ENCODE results near the gene IRGC. TPM values are rescaled to one million over a fixed set of nuclear protein-coding genes. Genes with fewer than 3 reads are reported as not detected.
A peak's percentile ranks its signal among the peaks of the same experiment; 100 is the strongest.

IRGC gene
- polyA plus RNA-seq, 1 donor from 2014 or later = not detected

DNA sequence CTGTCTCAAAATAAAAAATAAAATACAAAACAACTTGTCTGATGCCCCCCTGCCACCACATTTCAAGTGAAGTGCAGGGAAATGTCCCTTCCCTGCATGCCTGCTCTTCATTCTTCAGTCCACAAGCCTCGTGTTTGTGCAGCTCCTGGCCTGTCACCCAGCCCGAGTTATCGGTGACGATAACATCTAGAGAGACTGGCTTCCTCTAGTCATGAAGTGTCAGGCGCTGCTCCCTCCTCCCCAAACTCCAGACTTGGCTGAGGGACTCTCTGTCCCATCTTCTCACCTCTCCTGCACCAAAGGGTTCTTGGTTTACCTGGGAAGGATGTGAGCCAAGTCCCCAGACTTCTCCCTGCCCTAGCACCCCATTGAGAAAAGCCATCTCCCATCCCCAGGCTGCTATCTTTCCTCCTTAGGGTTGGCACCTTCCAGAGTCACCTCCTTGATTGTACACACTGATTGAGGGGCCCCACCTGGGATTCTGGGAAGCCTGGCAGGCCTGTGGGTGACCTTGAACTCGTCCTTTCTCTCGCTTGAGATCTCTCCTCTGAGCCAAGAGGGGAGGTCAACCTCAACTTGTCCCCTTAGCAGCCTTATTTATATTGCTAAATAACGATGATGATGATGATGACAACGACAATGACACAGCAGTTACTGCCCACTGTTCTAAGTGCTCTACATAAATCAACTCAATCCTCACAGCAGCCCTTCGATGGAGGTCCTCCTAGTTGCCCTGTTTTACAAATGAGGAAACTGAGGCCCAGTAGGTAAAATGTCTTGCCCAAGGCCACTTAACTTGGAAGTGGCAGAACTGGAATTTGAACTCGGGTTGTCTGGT is 32.8 kb upstream of the IRGC start:
- no peak overlapping the region for H3K4me3 Mint-ChIP-seq
- H3K36me3 Mint-ChIP-seq = peaks cover 1% of the 10 kb centered on the region
- no peaks in the 10 kb centered on the region for H3K4me1 Mint-ChIP-seq
- H3K27me3 Mint-ChIP-seq = no peaks in the 10 kb centered on the region
- no peaks in the 10 kb centered on the region for H3K9me3 Mint-ChIP-seq
- no peak overlapping the region for H3K27ac Mint-ChIP-seq

DNA sequence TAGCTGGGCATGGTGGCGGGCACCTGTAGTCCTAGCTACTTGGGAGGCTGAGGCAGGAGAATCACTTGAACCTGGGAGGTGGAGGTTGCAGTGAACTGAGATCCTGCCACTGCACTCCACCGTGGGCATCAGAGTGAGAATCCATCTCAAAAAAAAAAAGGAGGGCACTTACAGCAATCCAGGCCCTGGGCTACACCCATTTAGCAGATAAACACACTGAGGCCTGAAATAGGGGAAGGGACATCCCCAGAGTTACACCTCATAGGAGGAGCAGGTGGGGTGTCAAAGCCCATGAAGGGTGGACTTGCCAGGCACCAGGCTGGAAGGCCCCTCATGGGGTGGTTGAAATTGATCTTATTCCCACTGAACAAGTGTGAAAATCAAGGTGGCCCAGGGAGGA is 32.0 kb upstream of the IRGC start:
- Mint-ChIP-seq H3K36me3 (peaks cover 1% of the 10 kb centered on the region), H3K27me3 (no peaks in the 10 kb centered on the region), H3K4me3 (no peak overlapping the region), H3K27ac (no peak overlapping the region), H3K9me3 (no peaks in the 10 kb centered on the region), H3K4me1 (no peaks in the 10 kb centered on the region)

DNA sequence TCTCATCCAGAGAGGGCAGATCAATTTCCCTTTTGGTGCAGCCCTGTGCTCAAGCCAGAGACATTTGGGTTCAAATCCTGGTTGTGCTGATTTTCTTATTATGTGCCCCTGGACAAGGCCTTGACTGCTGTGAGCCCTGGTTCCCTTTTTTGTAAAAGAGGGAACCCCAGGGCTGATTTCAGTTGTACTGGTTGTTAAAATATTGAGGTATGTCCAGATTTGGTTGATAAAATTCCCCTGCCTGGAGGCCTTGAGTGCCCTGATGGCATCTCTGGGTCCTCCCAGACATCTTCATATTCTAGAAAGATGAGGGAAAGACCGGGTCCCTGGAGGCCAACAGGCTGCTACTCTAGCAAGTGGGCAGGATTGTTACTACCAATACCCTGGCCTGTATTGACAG is 31.6 kb upstream of the IRGC start:
- no peaks in the 10 kb centered on the region for H3K4me1 Mint-ChIP-seq
- no peaks in the 10 kb centered on the region for H3K9me3 Mint-ChIP-seq
- peaks cover 1% of the 10 kb centered on the region for H3K36me3 Mint-ChIP-seq
- no peaks in the 10 kb centered on the region for H3K27me3 Mint-ChIP-seq
- no peak overlapping the region for H3K4me3 Mint-ChIP-seq
- no peak overlapping the region for H3K27ac Mint-ChIP-seq

DNA sequence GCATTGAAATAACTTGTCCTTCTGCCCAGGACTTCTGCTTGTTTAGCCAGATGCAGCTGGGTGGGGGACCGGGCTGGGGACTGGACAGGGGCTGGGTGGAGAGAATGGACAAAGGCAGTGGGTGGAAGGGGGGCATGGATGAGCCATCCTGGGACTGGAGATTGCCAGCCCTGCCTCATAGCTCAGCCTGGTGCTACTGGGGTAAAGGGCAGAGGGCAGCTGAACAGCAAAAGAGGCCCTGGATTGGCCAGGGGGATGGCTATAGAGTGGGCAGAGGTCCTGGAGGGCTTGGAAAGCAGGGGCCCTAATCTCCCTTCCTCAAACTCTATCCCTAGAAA is 28.2 kb upstream of the IRGC start:
- Mint-ChIP-seq H3K4me3 (no peak overlapping the region), H3K4me1 (no peaks in the 10 kb centered on the region)

DNA sequence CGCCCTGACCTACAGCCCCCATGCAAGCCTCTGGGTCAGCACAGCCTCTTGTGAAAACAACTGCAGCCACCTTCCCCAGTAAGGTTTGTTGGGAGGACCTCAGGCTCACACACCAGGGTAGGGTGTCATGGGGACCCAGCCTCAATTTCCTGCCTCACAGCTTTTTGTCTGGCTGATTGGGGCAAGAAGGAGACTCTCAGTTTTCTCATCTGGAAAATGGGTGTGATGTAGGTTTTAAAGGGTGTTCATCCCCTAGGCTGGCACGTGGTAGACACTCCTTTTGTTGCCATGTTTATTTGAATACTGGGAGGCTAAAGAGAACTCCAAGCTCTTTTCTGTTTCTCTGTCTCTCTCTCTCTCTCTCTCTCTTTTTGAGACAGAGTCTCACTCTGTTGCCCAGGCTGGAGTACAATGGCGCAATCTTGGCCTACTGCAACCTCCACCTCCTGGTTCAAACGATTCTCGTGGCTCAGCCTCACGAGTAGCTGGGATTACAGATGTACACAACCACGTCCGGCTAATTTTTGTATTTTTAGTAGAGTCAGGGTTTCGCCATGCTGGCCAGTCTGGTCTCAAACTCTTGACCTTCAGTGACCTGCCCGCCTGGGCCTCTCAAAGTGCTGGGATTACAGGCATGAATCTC is 27.7 kb upstream of the IRGC start:
- no peak overlapping the region for H3K27ac Mint-ChIP-seq
- H3K36me3 Mint-ChIP-seq = no peaks in the 10 kb centered on the region
- H3K27me3 Mint-ChIP-seq = no peaks in the 10 kb centered on the region
- peaks cover 5 to 14% (median 6%) of the 10 kb centered on the region in 3 donors for H3K9me3 Mint-ChIP-seq
- no peaks in the 10 kb centered on the region for H3K4me1 Mint-ChIP-seq
- peak overlapping the region in 1 of 4 donors; percentile 24 for H3K4me3 Mint-ChIP-seq

More for the DNA sequence above, 28.2 kb upstream of the IRGC start:
- Mint-ChIP-seq H3K27me3 (no peaks in the 10 kb centered on the region), H3K9me3 (peaks cover 5 to 9% (median 5%) of the 10 kb centered on the region in 3 donors), H3K36me3 (no peaks in the 10 kb centered on the region), H3K27ac (no peak overlapping the region)

DNA sequence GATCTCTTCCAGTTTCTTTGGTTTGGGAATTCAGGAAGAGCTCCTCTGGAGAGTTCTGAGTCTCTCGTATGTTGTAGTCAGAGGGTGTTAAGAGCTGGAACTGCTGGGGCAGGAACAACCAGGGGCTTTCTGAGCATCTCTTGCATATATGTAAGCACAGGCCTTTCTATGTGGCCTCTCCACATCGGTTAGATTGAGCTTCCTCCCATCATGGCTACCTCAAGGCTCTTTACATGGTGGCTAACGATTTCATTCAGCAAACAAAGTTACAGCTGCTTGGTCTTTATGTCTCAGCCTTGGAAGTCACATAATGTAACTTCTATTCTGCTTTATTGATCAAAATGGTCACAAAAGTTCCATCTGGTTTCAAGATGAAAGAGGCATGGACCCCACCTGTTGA is 25.4 kb upstream of the IRGC start:
- no peaks in the 10 kb centered on the region for H3K4me1 Mint-ChIP-seq
- H3K27ac Mint-ChIP-seq = no peak overlapping the region
- H3K4me3 Mint-ChIP-seq = no peak overlapping the region
- peaks cover 5 to 14% (median 8%) of the 10 kb centered on the region in 3 donors for H3K9me3 Mint-ChIP-seq
- no peaks in the 10 kb centered on the region for H3K27me3 Mint-ChIP-seq
- peaks cover 2% of the 10 kb centered on the region for H3K36me3 Mint-ChIP-seq

DNA sequence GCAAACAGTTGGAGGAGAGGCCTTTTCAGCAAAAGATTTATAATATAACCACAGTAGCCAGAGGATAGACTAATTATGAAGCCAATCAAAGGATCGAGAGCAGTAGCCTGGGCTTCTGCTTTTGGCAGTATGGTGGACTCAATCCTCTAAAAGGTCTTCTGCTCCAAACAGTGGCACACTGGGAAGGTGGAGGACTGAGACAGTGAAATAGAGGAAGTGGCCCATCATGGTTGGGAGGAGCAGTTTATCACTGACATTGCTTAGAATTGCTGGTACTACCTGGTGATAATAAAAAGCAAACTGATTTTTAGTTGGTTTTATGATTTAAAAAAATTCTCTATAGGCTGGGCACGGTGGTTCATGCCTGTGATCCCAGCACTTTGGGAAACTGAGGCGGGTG is 25.0 kb upstream of the IRGC start:
- H3K36me3 Mint-ChIP-seq = peaks cover 2% of the 10 kb centered on the region
- no peak overlapping the region for H3K27ac Mint-ChIP-seq
- no peaks in the 10 kb centered on the region for H3K4me1 Mint-ChIP-seq
- H3K4me3 Mint-ChIP-seq = no peak overlapping the region
- H3K9me3 Mint-ChIP-seq = peaks cover 5 to 14% (median 8%) of the 10 kb centered on the region in 3 donors
- H3K27me3 Mint-ChIP-seq = no peaks in the 10 kb centered on the region

DNA sequence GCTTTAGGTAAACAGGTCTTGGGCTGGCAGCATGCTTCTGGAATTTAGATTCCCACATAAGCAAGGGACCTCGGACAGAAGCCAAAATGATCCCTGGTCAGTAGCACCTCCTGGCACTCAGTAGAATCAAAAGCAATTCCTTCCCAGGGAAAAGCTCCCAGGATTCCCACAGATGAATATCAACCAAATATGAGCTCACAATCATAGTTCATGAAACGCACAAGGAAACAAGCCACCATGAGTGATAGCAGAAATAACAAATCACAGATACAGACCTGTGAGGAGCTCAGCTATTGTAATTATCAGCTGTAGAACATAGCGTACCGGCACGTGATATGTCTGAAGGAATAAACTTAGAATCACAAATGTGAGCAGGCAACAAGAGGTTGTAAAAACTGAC is 24.1 kb upstream of the IRGC start:
- Mint-ChIP-seq H3K4me1 (no peaks in the 10 kb centered on the region), H3K9me3 (peaks cover 8 to 21% (median 8%) of the 10 kb centered on the region in 3 donors), H3K27ac (no peak overlapping the region)

DNA sequence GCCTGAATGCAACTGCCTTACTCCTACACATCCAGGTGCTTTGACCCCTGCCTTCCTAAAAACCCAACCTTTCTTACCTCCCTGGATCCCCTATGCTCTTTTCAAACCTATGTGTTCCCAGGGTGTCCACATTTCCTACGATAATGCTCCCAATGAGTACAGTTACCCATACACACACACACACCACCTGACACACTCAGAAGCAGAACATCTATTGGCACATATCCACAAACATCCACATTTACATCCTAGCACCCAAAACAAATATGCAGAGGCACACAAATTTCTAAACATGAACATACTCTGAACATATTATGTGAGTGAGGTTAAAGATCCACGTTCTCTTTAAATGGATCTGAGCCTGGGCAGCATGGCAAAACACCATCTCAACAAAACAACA is 23.5 kb upstream of the IRGC start:
- H3K27ac Mint-ChIP-seq = no peak overlapping the region
- peaks cover 1% of the 10 kb centered on the region for H3K27me3 Mint-ChIP-seq
- peaks cover 3% of the 10 kb centered on the region for H3K36me3 Mint-ChIP-seq
- H3K4me3 Mint-ChIP-seq = no peak overlapping the region
- H3K4me1 Mint-ChIP-seq = no peaks in the 10 kb centered on the region
- H3K9me3 Mint-ChIP-seq = peaks cover 8 to 23% (median 8%) of the 10 kb centered on the region in 3 donors

More for the DNA sequence above, 24.1 kb upstream of the IRGC start:
- Mint-ChIP-seq H3K36me3 (peaks cover 3% of the 10 kb centered on the region), H3K27me3 (peaks cover 1% of the 10 kb centered on the region), H3K4me3 (no peak overlapping the region)

DNA sequence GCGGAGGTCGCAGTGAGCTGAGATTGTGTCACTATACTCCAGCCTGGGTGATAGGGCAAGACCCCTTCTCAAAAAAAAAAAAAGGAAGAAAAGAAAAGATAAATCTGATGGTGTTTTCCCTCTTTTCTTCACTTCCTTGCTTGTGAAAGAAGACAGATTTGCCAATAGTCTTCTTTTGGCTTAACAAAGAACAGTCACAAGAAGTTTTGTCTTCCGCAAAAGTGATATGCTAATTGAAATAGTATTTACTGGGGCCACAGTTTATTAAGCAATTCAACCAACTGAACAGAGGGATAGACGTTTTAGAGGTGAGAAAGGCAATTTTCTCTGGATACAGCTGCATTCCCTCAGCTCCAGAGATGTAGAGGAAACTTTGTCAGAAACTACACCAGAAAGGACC is 23.0 kb upstream of the IRGC start:
- peaks cover 8 to 23% (median 8%) of the 10 kb centered on the region in 3 donors for H3K9me3 Mint-ChIP-seq
- no peak overlapping the region for H3K27ac Mint-ChIP-seq
- peaks cover 4% of the 10 kb centered on the region for H3K27me3 Mint-ChIP-seq
- H3K4me1 Mint-ChIP-seq = no peaks in the 10 kb centered on the region
- H3K36me3 Mint-ChIP-seq = peaks cover 4% of the 10 kb centered on the region
- H3K4me3 Mint-ChIP-seq = no peak overlapping the region

DNA sequence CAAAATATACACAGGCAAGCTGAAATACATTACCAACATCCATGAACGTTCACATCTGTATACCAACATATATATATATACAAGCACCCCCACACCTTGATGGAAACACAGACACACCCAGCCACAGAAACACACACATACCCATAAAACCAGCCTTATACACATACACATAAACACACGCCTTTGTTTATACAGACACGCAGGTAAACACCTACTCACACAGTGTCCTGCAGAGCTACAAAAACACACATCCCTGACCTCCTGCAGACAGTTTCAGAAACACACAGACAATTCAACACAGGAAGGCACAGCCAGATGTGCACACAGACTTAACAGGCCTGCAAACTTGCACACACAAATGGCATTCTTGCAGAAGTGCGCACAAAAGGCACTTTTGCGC is 21.3 kb upstream of the IRGC start:
- H3K36me3 Mint-ChIP-seq = peaks cover 6% of the 10 kb centered on the region
- H3K27ac Mint-ChIP-seq = no peak overlapping the region
- peaks cover 8 to 23% (median 8%) of the 10 kb centered on the region in 3 donors for H3K9me3 Mint-ChIP-seq
- H3K4me1 Mint-ChIP-seq = peaks cover 0 to 3% (median 2%) of the 10 kb centered on the region in 3 donors
- no peak overlapping the region for H3K4me3 Mint-ChIP-seq
- peaks cover 13% of the 10 kb centered on the region for H3K27me3 Mint-ChIP-seq

DNA sequence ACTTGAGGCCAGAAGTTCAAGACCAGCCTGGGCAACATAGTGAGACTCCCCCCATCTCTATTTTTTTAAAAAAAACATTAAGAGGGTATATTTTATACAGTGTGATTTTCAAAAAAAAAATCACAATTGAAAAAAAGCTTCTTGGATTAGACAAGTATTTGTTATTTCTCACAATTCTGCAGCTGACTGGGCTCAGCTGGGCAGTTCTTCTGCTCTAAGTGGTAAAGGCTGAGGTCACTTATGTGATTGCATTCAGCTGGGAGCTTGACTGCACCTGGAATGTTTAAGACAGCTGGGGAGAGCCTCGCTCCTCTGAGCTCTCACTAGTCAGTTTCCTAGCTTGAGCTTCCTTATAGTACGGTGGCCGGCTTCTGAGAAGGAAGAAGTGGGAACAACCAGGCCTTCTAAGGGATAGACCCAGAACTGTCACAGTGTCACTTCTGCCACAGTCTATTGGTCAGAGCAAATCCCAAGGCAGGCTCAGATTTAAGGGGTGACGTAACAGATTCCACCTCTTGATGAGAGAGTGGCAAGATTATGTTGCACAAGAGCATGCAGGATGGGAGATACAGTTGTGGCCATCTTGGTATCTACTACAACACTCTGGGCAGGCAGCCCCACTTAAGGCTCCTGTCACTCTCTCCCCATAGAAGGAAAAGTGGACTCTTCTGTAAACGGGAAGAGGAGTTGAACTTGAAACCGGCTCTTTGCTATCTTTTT is 19.7 kb upstream of the IRGC start:
- H3K27ac Mint-ChIP-seq = no peak overlapping the region
- peaks cover 6 to 13% (median 9%) of the 10 kb centered on the region in 3 donors for H3K4me1 Mint-ChIP-seq
- H3K4me3 Mint-ChIP-seq = no peak overlapping the region

DNA sequence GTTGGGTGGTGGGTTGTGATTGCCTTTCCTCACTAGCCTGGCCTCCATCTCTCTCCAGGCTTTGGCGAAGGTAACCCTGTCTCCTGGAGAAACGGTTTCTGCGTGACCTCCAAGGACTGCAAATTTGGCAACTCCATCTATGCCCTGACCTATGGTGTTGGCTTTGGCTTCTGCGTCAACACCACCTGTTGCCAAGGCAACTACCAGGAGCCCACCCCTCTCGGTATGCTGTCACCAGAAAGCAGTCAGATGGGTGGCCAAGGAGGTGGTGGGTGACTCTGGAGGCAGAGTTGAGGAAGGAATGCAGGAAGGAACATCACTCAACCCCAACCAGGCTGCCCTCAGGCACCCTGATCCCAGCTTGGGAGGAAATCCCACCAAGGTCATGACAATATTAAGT is 18.6 kb upstream of the IRGC start:
- Mint-ChIP-seq H3K9me3 (peaks cover 4 to 17% (median 6%) of the 10 kb centered on the region in 3 donors), H3K4me3 (no peak overlapping the region), H3K27ac (no peak overlapping the region), H3K36me3 (peaks cover 7% of the 10 kb centered on the region), H3K4me1 (peaks cover 10 to 17% (median 14%) of the 10 kb centered on the region in 3 donors), H3K27me3 (peaks cover 22% of the 10 kb centered on the region)

More for the DNA sequence above, 19.7 kb upstream of the IRGC start:
- peaks cover 8 to 23% (median 8%) of the 10 kb centered on the region in 3 donors for H3K9me3 Mint-ChIP-seq
- H3K27me3 Mint-ChIP-seq = peaks cover 22% of the 10 kb centered on the region
- peaks cover 6% of the 10 kb centered on the region for H3K36me3 Mint-ChIP-seq

DNA sequence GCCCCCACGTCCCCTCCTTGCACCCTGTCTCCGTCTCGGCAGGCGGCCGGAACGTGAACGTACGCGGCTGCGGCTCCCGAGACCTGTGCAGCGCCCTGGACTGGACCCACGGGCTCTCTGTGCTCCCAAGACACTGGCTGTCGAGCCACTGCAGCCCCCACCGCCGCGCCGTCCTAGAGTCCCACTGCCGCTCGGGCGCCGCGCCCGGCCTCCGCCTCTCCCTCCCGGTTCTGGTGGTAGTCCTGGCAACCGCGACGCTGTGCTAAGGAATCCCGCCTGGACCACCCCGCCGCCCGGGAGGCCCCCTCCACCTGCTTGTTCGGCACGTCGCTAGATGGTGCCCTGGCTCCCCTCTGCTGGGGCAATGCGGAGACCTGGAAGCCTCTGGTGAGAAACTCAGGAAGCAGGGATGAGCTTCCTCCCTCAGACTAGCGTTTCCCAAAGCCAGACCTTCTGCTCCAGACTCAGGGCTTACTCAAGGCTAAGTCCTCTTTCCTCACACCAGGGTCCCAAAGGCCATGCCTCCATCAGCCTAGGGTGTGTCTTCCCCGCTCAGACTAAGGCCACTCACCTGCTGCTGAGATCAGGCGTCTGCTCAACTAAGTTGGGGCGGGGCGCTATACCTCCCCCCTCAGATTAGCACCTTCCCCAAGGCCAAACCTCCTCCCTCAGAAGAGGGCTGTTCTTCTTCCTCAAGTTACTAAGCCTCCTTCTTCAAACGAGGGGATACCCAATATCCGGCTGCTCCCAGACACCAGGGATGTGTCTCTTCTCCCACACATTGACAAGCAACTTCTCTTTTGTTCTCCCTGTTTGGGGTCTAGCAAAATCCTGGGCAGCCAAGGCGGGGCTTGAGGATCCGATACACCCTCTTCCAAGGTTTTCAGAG is 16.1 kb upstream of the IRGC start:
- Mint-ChIP-seq H3K27ac (peak overlapping the region in 2 of 3 donors; percentile 28 to 45), H3K9me3 (peaks cover 2 to 9% (median 3%) of the 10 kb centered on the region in 3 donors), H3K36me3 (peaks cover 7% of the 10 kb centered on the region), H3K4me3 (peak overlapping the region; percentile 38 to 89 (median 66)), H3K27me3 (peaks cover 22% of the 10 kb centered on the region), H3K4me1 (peaks cover 10 to 17% (median 14%) of the 10 kb centered on the region in 3 donors)

Measured in IgD-negative memory B cell (primary cell).